Muscle layer of duodenum (tissue), 2 donors: ENCODE data around the gene GLP1R.

Experiments
- H3K27ac ChIP-seq: one replicate; pipeline ENCODE4 v1.7.0; 2013; ENCODE audit warnings: mild to moderate bottlenecking, low read length
- H3K27me3 ChIP-seq: one replicate; pipeline ENCODE4 v1.7.0; 2013; ENCODE audit warnings: low read depth, mild to moderate bottlenecking, control low read depth, low read length
- H3K36me3 ChIP-seq, 2 donors: one replicate each; pipeline ENCODE4 v1.7.0; 2013; ENCODE audit warnings: low read length in 2 of 2, control low read depth in 1 of 2, mild to moderate bottlenecking in 1 of 2; ENCODE audit not compliant: insufficient read depth in 2 of 2, control insufficient read depth in 1 of 2
- H3K4me1 ChIP-seq, 2 donors: one replicate each; pipeline ENCODE4 v1.7.0; 2013; ENCODE audit warnings: low read length in 2 of 2, mild to moderate bottlenecking in 2 of 2, control low read depth in 1 of 2, moderate library complexity in 1 of 2; ENCODE audit not compliant: insufficient read depth in 2 of 2, control insufficient read depth in 1 of 2
- H3K4me3 ChIP-seq, 2 donors: one replicate each; pipeline ENCODE4 v1.7.0; 2013; ENCODE audit warnings: low read length in 2 of 2, low read depth in 1 of 2, mild to moderate bottlenecking in 1 of 2
- H3K9me3 ChIP-seq, 2 donors: one replicate each; pipeline ENCODE4 v1.7.0; 2013; ENCODE audit warnings: low read length in 2 of 2, control low read depth in 1 of 2, mild to moderate bottlenecking in 1 of 2; ENCODE audit not compliant: control insufficient read depth in 1 of 2
- donor health status: healthy.

GLP1R gene

DNA sequence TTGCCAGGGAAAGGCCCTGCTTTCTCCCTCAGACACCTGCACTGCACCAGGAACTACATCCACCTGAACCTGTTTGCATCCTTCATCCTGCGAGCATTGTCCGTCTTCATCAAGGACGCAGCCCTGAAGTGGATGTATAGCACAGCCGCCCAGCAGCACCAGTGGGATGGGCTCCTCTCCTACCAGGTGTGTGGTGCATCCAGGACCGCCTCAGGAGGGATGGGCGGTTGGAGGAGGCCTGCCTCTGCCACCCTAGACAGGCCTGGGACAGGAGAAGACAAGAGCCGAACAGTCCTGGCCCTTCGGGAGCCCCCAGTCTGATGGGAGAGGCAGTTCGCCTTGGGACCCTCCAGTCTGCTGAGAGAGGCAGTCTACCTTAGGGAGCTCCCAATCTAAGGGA is 24.2 kb downstream of the GLP1R start:
- Histone ChIP-seq H3K27me3 (no peaks in the 10 kb centered on the region), H3K9me3 (no peaks in the 10 kb centered on the region), H3K36me3 (no peaks in the 10 kb centered on the region), H3K4me3 (no peak overlapping the region), H3K27ac (no peak overlapping the region), H3K4me1 (no peaks in the 10 kb centered on the region)

- Histone ChIP-seq H3K4me3 (no peak overlapping the region), H3K36me3 (no peaks in the 10 kb centered on the region), H3K9me3 (no peaks in the 10 kb centered on the region), H3K27me3 (no peaks in the 10 kb centered on the region), H3K4me1 (no peaks in the 10 kb centered on the region), H3K27ac (no peak overlapping the region)
Observed at GRCh38 chr6:39073471-39074355, 25.1 kb downstream of the GLP1R start.

DNA sequence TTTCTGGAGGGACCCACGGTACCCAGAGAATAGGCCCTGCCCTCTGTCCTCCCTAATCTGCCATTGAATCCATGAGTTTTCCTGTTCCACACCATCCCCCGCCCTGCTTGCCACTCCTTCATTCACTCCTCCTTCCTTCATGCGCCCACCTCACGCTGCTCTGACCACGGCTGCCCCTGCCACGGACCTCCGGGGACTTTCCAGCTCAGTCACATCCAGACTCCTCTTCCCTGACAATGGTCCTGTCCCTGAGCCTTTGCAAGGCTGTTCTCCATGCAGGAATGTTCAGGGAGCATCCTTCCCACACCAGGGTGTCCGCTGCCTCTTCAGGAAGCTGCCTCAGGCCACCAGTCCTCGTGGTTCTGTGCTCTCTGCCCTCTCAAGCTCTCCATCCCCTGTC is 25.9 kb downstream of the GLP1R start:
- Histone ChIP-seq H3K4me3 (no peak overlapping the region), H3K27ac (no peak overlapping the region), H3K4me1 (no peaks in the 10 kb centered on the region), H3K9me3 (no peaks in the 10 kb centered on the region), H3K27me3 (no peaks in the 10 kb centered on the region), H3K36me3 (no peaks in the 10 kb centered on the region)

- H3K27me3 ChIP-seq: no peaks in the 10 kb centered on the region
- no peak overlapping the region for H3K4me3 ChIP-seq
- H3K4me1 ChIP-seq: no peaks in the 10 kb centered on the region
- no peaks in the 10 kb centered on the region for H3K36me3 ChIP-seq
- H3K27ac ChIP-seq: no peak overlapping the region
- no peaks in the 10 kb centered on the region for H3K9me3 ChIP-seq
Observed at GRCh38 chr6:39075010-39075686, 26.6 kb downstream of the GLP1R start.

- no peaks in the 10 kb centered on the region for H3K36me3 ChIP-seq
- H3K27ac ChIP-seq: no peak overlapping the region
- no peaks in the 10 kb centered on the region for H3K4me1 ChIP-seq
Observed at GRCh38 chr6:39075807-39076622, 27.4 kb downstream of the GLP1R start.

GRCh38 chr6:39076623-39077535 is 28.3 kb downstream of the GLP1R start:
- Histone ChIP-seq H3K4me1 (no peaks in the 10 kb centered on the region), H3K4me3 (no peak overlapping the region), H3K27ac (no peak overlapping the region), H3K9me3 (no peaks in the 10 kb centered on the region), H3K27me3 (no peaks in the 10 kb centered on the region), H3K36me3 (no peaks in the 10 kb centered on the region)

More at GRCh38 chr6:39075807-39076622, 27.4 kb downstream of the GLP1R start:
- Histone ChIP-seq H3K4me3 (no peak overlapping the region), H3K9me3 (no peaks in the 10 kb centered on the region), H3K27me3 (no peaks in the 10 kb centered on the region)

DNA sequence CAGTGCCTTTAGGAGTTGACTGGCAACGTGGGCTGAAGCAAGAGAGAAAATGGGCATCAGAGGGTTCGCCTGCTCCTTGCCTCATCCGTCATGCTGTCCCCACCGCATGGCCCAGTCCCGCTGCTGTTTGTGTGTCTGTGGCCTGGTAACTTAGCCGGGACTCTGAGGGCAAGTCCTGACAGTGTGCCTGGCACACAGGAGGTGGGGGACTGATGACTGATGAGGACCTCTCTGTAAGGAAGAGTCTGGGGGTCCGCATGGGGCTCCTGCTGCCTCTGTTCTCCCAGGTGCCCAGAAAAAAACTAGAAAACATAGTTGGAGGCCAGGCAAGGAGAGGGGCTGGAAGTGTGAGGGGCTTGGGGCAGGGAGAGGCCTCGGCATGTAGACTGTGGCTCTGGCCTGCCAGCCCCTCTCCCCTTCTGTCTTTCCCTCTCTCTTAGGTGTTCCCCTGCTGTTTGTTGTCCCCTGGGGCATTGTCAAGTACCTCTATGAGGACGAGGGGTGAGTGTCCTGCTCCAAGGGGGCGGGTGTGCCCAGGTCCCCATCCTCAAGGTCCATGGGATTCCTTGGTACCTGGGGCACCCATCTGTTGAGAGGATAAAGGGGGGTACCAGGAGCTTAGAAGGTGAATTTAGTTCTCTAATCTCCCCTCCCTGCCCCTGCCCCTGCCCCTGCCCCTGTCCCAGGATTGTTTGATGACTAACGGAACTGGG is 29.5 kb downstream of the GLP1R start:
- Histone ChIP-seq H3K4me1 (no peaks in the 10 kb centered on the region), H3K27ac (no peak overlapping the region), H3K36me3 (no peaks in the 10 kb centered on the region), H3K9me3 (no peaks in the 10 kb centered on the region), H3K4me3 (no peak overlapping the region), H3K27me3 (no peaks in the 10 kb centered on the region)

DNA sequence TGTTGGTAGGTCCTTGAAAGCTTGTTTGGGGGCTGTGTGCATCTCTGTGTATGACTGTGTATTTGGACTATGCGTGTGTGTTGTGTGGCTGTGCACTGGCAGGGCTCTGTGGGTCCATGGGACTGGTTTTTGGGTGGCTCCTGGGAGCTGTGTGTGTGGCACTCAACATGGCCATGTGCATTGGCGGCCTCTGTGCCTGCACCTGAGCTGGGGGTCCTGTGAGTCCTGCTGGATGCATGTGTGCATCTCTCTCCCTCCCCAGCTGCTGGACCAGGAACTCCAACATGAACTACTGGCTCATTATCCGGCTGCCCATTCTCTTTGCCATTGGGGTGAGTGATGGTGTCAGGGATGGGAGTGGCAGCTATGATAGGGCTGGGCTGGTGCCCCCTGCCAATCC is 30.1 kb downstream of the GLP1R start:
- Histone ChIP-seq H3K27ac (no peak overlapping the region), H3K27me3 (no peaks in the 10 kb centered on the region), H3K4me1 (no peaks in the 10 kb centered on the region), H3K4me3 (no peak overlapping the region), H3K36me3 (no peaks in the 10 kb centered on the region), H3K9me3 (no peaks in the 10 kb centered on the region)

GRCh38 chr6:39079197-39080125 is 30.9 kb downstream of the GLP1R start:
- Histone ChIP-seq H3K4me1 (no peaks in the 10 kb centered on the region), H3K9me3 (no peaks in the 10 kb centered on the region), H3K4me3 (no peak overlapping the region), H3K36me3 (no peaks in the 10 kb centered on the region), H3K27me3 (no peaks in the 10 kb centered on the region), H3K27ac (no peak overlapping the region)
